ENCODE results near the gene ASCC1. TPM values are rescaled to one million over a fixed set of nuclear protein-coding genes. Genes with fewer than 3 reads are reported as not detected.
"Not testable (repeated sequence)": the region's sequence is repeated elsewhere in the genome, so short reads cannot be mapped to it uniquely, and the experiment has no call there.

The ASCC1 gene
- total and polyA plus RNA-seq, 2 donors: 29.7 to 33.5 TPM

- H3K4me1 ChIP-seq (ENCODE audit: insufficient read depth): no peaks in the 10 kb centered on the region
- peaks cover 3% of the 10 kb centered on the region for H3K36me3 ChIP-seq (ENCODE audit: insufficient read depth)
- no peak overlapping the region for H3K4me3 ChIP-seq (ENCODE audit: low read depth, low read length)
- H3K27ac ChIP-seq (ENCODE audit: low read depth): no peak overlapping the region
- 90% methylated on average over 1 of the region's 1 CpG for WGBS
- no peak for DNase-seq (ENCODE audit: extremely low spot score)
Observed at GRCh38 chr10:72239409-72239808, 23.3 kb upstream of the ASCC1 start.

- no peak for DNase-seq (ENCODE audit: extremely low spot score)
- Histone ChIP-seq H3K4me3 (ENCODE audit: low read depth, low read length) (no peak overlapping the region), H3K27ac (ENCODE audit: low read depth) (no peak overlapping the region), H3K36me3 (ENCODE audit: insufficient read depth) (peaks cover 5% of the 10 kb centered on the region), H3K4me1 (ENCODE audit: insufficient read depth) (no peaks in the 10 kb centered on the region)
- WGBS: 91% methylated on average over 13 of the region's 13 CpGs
Observed at GRCh38 chr10:72238392-72239175, 22.5 kb upstream of the ASCC1 start.

- H3K4me3 ChIP-seq (ENCODE audit: low read depth, low read length): no peak overlapping the region
- no peak for DNase-seq (ENCODE audit: extremely low spot score)
- H3K4me1 ChIP-seq (ENCODE audit: insufficient read depth): no peaks in the 10 kb centered on the region
- H3K27ac ChIP-seq (ENCODE audit: low read depth): no peak overlapping the region
- 84% methylated on average over 6 of the region's 6 CpGs for WGBS
- peaks cover 5% of the 10 kb centered on the region for H3K36me3 ChIP-seq (ENCODE audit: insufficient read depth)
Observed at GRCh38 chr10:72235544-72236279, 19.6 kb upstream of the ASCC1 start.

GRCh38 chr10:72234560-72235095 lies 18.6 kb upstream of the ASCC1 start:
- H3K36me3 ChIP-seq (ENCODE audit: insufficient read depth): peaks cover 10% of the 10 kb centered on the region
- DNase-seq (ENCODE audit: extremely low spot score): no peak
- WGBS: 76% methylated on average over 6 of the region's 6 CpGs
- H3K4me3 ChIP-seq (ENCODE audit: low read depth, low read length): no peak overlapping the region
- no peaks in the 10 kb centered on the region for H3K4me1 ChIP-seq (ENCODE audit: insufficient read depth)
- H3K27ac ChIP-seq (ENCODE audit: low read depth): no peak overlapping the region

GRCh38 chr10:72233621-72234020 lies 17.5 kb upstream of the ASCC1 start:
- Histone ChIP-seq H3K4me3 (ENCODE audit: low read depth, low read length) (no peak overlapping the region), H3K27ac (ENCODE audit: low read depth) (no peak overlapping the region), H3K36me3 (ENCODE audit: insufficient read depth) (peaks cover 10% of the 10 kb centered on the region), H3K4me1 (ENCODE audit: insufficient read depth) (no peaks in the 10 kb centered on the region)
- no peak for DNase-seq (ENCODE audit: extremely low spot score)

- DNase-seq (ENCODE audit: extremely low spot score): no peak
- Histone ChIP-seq H3K4me1 (ENCODE audit: insufficient read depth) (no peaks in the 10 kb centered on the region), H3K4me3 (ENCODE audit: low read depth, low read length) (no peak overlapping the region), H3K36me3 (ENCODE audit: insufficient read depth) (peaks cover 8% of the 10 kb centered on the region), H3K27ac (ENCODE audit: low read depth) (no peak overlapping the region)
- WGBS: 71% methylated on average over 8 of the region's 8 CpGs
Observed at GRCh38 chr10:72229261-72230251, 13.5 kb upstream of the ASCC1 start.

- Histone ChIP-seq H3K36me3 (ENCODE audit: insufficient read depth) (peaks cover 5% of the 10 kb centered on the region), H3K4me3 (ENCODE audit: low read depth, low read length) (no peak overlapping the region), H3K4me1 (ENCODE audit: insufficient read depth) (no peaks in the 10 kb centered on the region), H3K27ac (ENCODE audit: low read depth) (no peak overlapping the region)
- 70% methylated on average over 2 of the region's 2 CpGs for WGBS
- no peak for DNase-seq (ENCODE audit: extremely low spot score)
Observed at GRCh38 chr10:72228318-72228751, 12.3 kb upstream of the ASCC1 start.

- H3K36me3 ChIP-seq (ENCODE audit: insufficient read depth): peaks cover 5% of the 10 kb centered on the region
- no peak overlapping the region for H3K4me3 ChIP-seq (ENCODE audit: low read depth, low read length)
- no peaks in the 10 kb centered on the region for H3K4me1 ChIP-seq (ENCODE audit: insufficient read depth)
- no peak overlapping the region for H3K27ac ChIP-seq (ENCODE audit: low read depth)
- 79% methylated on average over 6 of the region's 6 CpGs for WGBS
- no peak for DNase-seq (ENCODE audit: extremely low spot score)
Observed at GRCh38 chr10:72227826-72228225, 11.8 kb upstream of the ASCC1 start.

GRCh38 chr10:72226418-72227027 lies 10.4 kb upstream of the ASCC1 start:
- Histone ChIP-seq H3K4me1 (ENCODE audit: insufficient read depth) (no peaks in the 10 kb centered on the region), H3K27ac (ENCODE audit: low read depth) (no peak overlapping the region), H3K4me3 (ENCODE audit: low read depth, low read length) (no peak overlapping the region), H3K36me3 (ENCODE audit: insufficient read depth) (peaks cover 5% of the 10 kb centered on the region)
- no peak for DNase-seq (ENCODE audit: extremely low spot score)
- WGBS: 85% methylated on average over 6 of the region's 6 CpGs

- DNase-seq (ENCODE audit: extremely low spot score); H3K27ac ChIP-seq (ENCODE audit: low read depth): not testable (repeated sequence)
- whole genome bisulfite sequencing: 94% methylated on average over 6 of the region's 6 CpGs
Observed at GRCh38 chr10:72224191-72224590, 8.1 kb upstream of the ASCC1 start.

GRCh38 chr10:72223743-72224101 lies 7.6 kb upstream of the ASCC1 start:
- Histone ChIP-seq H3K4me1 (ENCODE audit: insufficient read depth) (no peaks in the 10 kb centered on the region), H3K4me3 (ENCODE audit: low read depth, low read length) (no peak overlapping the region)
- DNase-seq (ENCODE audit: extremely low spot score): no peak

More at GRCh38 chr10:72224191-72224590, 8.1 kb upstream of the ASCC1 start:
- not testable (repeated sequence) for H3K36me3 ChIP-seq (ENCODE audit: insufficient read depth); H3K4me1 ChIP-seq (ENCODE audit: insufficient read depth); H3K4me3 ChIP-seq (ENCODE audit: low read depth, low read length)

GRCh38 chr10:72221278-72221677 lies 5.2 kb upstream of the ASCC1 start:
- no peak overlapping the region for H3K27ac ChIP-seq (ENCODE audit: low read depth)
- no peaks in the 10 kb centered on the region for H3K36me3 ChIP-seq (ENCODE audit: insufficient read depth)
- H3K4me3 ChIP-seq (ENCODE audit: low read depth, low read length): no peak overlapping the region
- DNase-seq (ENCODE audit: extremely low spot score): no peak
- no peaks in the 10 kb centered on the region for H3K4me1 ChIP-seq (ENCODE audit: insufficient read depth)
- 50% methylated on average over 1 of the region's 1 CpG for WGBS

More at GRCh38 chr10:72223743-72224101, 7.6 kb upstream of the ASCC1 start:
- H3K27ac ChIP-seq (ENCODE audit: low read depth): no peak overlapping the region
- 58% methylated on average over 1 of the region's 1 CpG for WGBS
- H3K36me3 ChIP-seq (ENCODE audit: insufficient read depth): no peaks in the 10 kb centered on the region

- no peak for DNase-seq (ENCODE audit: extremely low spot score)
- no peak overlapping the region for H3K4me3 ChIP-seq (ENCODE audit: low read depth, low read length)
- no peaks in the 10 kb centered on the region for H3K36me3 ChIP-seq (ENCODE audit: insufficient read depth)
- no peak overlapping the region for H3K27ac ChIP-seq (ENCODE audit: low read depth)
- H3K4me1 ChIP-seq (ENCODE audit: insufficient read depth): no peaks in the 10 kb centered on the region
- WGBS: 84% methylated on average over 8 of the region's 8 CpGs
Observed at GRCh38 chr10:72220637-72221036, 4.6 kb upstream of the ASCC1 start.
